Measurements from ENCODE around the gene FOXS1. TPM values are rescaled to one million over a fixed set of nuclear protein-coding genes. Genes with fewer than 3 reads are reported as not detected.

The FOXS1 gene
- total RNA-seq, 1 donor from 2014 or later, result 5.9 TPM

DNA sequence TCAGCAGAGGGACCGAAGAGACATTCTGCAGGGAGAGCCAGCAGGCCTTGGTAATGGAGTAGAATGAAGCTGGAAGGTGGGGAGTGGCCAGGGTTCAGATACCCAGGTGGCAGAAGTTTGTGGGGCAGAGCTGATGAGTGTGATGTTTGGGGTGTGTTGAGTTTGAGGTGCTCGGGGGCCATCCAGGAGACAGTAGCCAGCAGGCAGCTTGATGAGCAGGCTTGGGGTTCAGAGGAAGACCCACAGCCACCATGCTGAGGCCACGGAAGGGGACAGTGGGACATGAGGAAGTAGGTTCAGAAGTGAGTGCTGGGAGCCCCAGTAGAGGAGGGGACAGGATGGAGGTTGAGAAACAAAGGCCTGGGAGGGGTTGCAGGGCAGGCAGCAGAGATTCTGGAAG, 11.1 kb upstream of the FOXS1 start:
- Histone ChIP-seq H3K4me3 (ENCODE audit: low read depth, low read length) (no peak overlapping the region), H3K36me3 (ENCODE audit: control insufficient read depth, insufficient read depth, low read length) (no peaks in the 10 kb centered on the region), H3K27me3 (ENCODE audit: control insufficient read depth, insufficient read depth, low read length) (peaks cover 64% of the 10 kb centered on the region)
- DNase-seq (ENCODE audit: low read depth), result no peak
- TF ChIP-seq, protein P1, sequence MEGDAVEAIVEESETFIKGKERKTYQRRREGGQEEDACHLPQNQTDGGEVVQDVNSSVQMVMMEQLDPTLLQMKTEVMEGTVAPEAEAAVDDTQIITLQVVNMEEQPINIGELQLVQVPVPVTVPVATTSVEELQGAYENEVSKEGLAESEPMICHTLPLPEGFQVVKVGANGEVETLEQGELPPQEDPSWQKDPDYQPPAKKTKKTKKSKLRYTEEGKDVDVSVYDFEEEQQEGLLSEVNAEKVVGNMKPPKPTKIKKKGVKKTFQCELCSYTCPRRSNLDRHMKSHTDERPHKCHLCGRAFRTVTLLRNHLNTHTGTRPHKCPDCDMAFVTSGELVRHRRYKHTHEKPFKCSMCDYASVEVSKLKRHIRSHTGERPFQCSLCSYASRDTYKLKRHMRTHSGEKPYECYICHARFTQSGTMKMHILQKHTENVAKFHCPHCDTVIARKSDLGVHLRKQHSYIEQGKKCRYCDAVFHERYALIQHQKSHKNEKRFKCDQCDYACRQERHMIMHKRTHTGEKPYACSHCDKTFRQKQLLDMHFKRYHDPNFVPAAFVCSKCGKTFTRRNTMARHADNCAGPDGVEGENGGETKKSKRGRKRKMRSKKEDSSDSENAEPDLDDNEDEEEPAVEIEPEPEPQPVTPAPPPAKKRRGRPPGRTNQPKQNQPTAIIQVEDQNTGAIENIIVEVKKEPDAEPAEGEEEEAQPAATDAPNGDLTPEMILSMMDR (IDR thresholded peaks at IDR 0.05; ENCODE audit: insufficient read depth, low read length, poor library complexity, severe bottlenecking), result no peak

DNA sequence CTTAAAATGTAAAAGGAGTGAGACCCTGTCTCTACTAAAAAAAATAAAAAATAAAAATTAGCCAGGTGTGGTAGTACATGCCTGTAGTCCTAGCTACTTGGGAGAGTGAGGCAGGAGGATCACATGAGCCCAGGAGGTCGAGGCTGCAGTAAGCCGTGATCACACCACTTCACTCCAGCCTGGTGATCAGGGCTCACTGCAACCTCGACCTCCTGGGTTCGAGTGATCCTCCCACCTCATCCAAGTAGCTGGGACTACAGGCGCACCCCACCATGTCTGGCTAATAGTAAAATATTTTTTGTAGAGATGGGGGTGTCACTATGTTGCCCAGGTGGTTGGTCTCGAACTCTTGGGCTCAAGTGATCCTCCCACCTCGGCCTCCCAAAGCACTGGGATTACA, 8.1 kb upstream of the FOXS1 start:
- Histone ChIP-seq H3K36me3 (ENCODE audit: control insufficient read depth, insufficient read depth, low read length) (no peaks in the 10 kb centered on the region), H3K4me3 (ENCODE audit: low read depth, low read length) (no peak overlapping the region), H3K27me3 (ENCODE audit: control insufficient read depth, insufficient read depth, low read length) (peaks cover 69% of the 10 kb centered on the region)
- TF ChIP-seq, protein P1 (IDR thresholded peaks at IDR 0.05; ENCODE audit: insufficient read depth, low read length, poor library complexity, severe bottlenecking), result no peak
- no peak for DNase-seq (ENCODE audit: low read depth)

DNA sequence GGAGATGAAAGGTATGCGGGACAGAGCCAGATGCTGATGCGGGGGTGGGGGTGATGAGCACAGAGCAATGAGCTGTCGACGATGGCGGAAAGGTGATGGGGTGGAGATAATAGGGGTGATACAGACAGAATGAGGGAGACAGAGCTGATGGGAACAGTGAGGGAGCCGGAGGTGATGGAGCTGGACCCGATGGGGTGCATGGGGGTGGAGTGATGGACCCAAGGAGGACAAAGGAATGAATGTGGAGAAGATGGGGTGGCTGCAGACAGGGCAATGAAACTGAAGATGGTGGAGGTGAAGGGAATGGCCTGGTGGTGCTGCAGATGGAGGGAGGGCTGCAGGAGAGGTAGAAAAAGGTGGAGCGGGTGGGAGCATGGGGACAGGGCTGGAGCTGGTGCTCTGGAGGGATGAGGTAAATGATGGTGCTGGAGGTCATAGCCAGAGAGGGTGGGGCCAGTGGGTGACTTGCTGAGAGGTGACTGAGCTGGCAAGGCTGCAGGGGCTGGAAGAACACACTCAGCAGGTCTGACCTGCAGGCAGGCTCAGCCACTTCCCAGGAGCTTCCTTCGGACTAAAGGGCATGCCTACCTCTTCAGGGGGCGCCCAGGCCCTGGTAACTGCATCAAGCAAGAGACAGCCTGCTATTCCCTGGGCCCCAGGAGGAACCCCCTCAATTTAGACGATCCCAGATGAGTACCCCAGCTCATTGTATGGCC, 6.0 kb upstream of the FOXS1 start:
- Histone ChIP-seq H3K36me3 (ENCODE audit: control insufficient read depth, insufficient read depth, low read length) (no peaks in the 10 kb centered on the region), H3K4me3 (ENCODE audit: low read depth, low read length) (no peak overlapping the region), H3K27me3 (ENCODE audit: control insufficient read depth, insufficient read depth, low read length) (peaks cover 52% of the 10 kb centered on the region)
- TF ChIP-seq, protein P1 (IDR thresholded peaks at IDR 0.05; ENCODE audit: insufficient read depth, low read length, poor library complexity, severe bottlenecking), result no peak
- DNase-seq (ENCODE audit: low read depth), result no peak

DNA sequence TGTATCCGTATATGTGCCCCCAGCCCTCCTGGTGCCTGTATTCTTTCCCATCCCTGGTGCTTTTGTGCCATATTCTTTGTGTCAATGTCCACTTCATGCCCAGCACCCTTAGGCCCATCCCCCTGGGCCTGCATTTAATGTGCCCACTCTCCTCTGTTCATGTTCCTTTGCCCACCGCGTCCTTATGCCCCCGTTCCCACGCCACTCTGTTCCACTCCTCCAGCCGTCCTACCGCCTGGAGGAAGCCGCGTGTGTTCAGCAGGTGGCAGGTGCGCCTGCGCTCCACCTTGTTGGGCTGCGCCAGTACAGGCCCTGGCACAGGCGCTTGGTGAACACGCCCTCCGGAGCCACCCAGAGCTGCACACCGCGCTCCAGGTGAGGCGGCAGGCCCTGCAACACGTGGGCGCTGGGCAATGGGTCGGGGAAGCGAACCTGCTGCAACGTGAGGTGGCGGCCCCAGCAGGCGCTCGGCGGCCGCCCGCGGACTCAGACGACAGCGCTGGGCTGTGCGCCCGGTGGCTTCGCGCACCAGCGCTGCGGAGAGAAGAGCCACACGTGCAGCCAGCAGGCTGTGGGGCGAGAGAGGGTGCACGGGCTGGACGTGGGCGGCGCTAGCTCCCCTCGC, 4.0 kb upstream of the FOXS1 start:
- TF ChIP-seq, protein P1 (IDR thresholded peaks at IDR 0.05; ENCODE audit: insufficient read depth, low read length, poor library complexity, severe bottlenecking), result no peak
- peaks cover 43% of the 10 kb centered on the region for H3K27me3 ChIP-seq (ENCODE audit: control insufficient read depth, insufficient read depth, low read length)
- no peaks in the 10 kb centered on the region for H3K36me3 ChIP-seq (ENCODE audit: control insufficient read depth, insufficient read depth, low read length)
- H3K4me3 ChIP-seq (ENCODE audit: low read depth, low read length), result no peak overlapping the region
- DNase-seq (ENCODE audit: low read depth), result no peak

DNA sequence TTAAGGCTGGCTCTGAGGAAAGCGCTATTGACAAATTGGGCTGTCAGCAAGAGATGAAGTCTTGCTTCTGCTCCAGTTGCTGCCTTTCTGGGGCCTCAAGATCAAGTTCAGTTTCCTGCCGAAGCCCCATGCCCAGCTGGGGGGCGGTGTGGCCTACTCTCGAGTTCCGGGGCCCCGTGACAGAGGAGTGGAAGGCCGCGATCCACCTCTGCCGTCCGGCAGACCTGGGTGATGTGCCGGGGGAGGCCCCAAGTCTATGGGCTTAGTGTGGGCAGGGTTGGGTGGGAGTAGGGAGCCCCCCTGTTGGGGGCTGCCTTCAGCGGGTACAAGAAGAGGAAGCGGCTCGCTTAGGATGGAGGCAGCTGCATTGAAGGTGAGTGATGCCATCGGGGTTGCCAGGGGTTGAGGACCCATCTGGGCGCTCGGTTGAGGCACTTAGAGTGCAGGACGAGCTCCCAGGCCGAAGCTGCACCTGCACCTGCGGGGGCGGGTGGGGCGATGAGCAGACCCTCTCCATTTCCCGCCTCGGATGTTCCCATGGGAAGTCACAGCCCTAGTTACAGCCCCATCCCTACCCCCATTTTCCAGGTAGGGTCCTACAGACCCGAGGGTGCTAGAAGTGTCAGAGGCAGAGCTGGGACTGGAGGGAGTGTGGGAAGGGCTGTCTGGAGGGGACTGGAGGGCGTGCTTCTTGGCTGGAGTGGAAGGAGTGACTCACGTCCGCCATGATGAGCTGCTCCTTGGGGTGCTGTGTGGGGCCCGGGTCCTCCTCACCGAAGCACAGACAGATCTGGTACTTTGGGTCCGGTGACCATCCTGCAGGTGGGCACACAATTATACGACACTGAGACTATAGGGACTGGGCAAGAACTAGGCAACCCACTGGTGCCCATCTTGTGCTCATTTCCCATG, 2.9 kb upstream of the FOXS1 start:
- no peak overlapping the region for H3K4me3 ChIP-seq (ENCODE audit: low read depth, low read length)
- TF ChIP-seq, protein P1 (IDR thresholded peaks at IDR 0.05; ENCODE audit: insufficient read depth, low read length, poor library complexity, severe bottlenecking), result no peak
- H3K36me3 ChIP-seq (ENCODE audit: control insufficient read depth, insufficient read depth, low read length), result no peaks in the 10 kb centered on the region
- no peak for DNase-seq (ENCODE audit: low read depth)
- H3K27me3 ChIP-seq (ENCODE audit: control insufficient read depth, insufficient read depth, low read length), result peaks cover 34% of the 10 kb centered on the region
